Retina (tissue), 1 donor: ENCODE measurements around the gene GCKR.

Source experiments
- DNase-seq: peaks from one replicate; pipeline ENCODE4 v3.0.0-alpha.2; 2016

GCKR gene

DNA sequence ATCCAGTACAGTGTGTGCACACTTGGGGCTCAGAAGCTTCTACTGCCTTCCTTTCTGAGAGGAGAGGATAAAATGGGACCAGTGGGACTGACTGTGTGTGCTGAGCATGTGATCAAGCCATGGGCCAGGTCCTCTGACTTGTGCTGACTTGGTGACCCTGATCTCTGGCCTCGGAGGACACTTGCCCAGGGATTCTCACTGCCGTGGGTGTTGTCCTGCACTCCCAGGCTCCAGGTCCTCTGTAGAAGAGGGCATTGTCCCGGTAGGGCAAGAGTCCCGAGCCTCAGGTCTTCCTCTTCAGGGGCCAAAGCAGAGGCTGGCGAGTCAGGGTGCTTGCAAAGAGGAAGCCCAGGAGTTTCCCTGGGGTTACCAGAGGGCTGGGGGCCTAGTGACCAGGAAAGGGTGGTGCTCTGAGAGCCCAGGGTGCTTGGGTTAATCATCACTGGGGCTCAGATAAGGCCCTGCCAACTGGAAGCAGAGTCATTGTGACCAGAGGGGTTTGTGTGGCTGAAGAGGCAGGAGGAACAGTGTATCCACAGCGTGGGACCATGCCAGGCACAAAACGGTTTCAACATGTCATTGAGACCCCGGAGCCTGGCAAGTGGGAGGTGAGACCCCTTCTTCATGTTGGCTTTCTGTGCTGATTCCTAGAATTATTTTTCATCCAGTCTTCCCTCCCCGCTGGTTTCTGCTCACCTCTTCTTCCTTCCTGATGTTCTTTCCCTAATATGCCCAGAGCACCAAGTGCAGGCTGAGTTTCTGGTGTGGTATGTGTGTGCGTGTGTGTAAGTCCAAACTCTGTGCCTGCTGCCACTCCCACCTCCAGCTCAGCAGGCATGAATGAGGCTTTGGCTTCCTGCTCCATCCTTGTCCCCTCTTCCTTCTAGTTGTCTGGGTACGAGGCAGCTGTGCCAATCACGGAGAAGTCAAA lies at the start of gene GCKR:
Gene GCKR, plus strand, starts transcription at position 483 of the 931 bp plus-strand sequence. Its CDS starts 66 bp downstream, at position 549.
- DNase-seq = no peak

GRCh38 chr2:27448381-27448780 lies 48.3 kb upstream of the GCKR start:
- no peak for DNase-seq

GRCh38 chr2:27451095-27451494 lies 45.5 kb upstream of the GCKR start:
- DNase-seq = no peak

GRCh38 chr2:27453968-27454367 lies 42.7 kb upstream of the GCKR start:
- DNase-seq = no peak

GRCh38 chr2:27461118-27461517 lies 35.5 kb upstream of the GCKR start:
- DNase-seq = no peak

DNA sequence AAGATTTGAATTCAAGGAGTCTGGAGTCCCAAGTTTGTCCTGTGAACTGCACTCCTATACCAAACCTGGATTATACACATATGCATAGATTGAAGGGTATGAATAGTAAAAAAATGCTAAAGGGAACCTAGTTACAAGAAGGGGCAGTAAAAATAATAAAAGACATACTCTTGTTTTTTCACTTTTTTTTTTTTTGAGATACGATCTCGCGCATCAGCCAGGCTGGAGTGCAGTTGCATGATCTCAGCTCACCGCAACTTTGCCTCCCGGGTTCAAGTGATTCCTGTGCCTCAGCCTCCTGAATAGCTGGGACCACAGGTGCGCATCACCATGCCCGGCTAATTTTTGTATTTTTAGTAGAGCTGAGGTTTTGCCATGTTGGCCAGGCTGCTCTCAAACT lies 32.2 kb upstream of the GCKR start:
- DNase-seq = no peak

DNA sequence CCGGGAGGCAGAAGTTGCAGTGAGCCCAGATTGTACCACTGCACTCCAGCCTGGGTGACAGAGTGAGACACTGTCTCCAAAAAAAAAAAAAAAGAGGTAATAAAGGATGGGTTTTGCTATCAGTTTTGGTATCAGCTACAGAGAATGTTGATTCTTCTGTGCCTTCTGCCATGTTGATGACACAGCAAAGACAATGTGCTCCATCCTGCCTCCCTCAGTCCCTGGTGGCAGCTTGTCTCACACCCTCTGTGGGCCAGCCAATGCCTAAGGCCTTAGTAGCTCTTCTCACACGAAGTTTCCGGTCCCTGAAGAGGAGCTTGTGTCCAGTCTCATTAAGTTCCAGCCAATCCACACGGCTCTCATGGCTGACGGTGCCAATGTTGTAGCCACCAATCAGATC lies 24.7 kb upstream of the GCKR start:
- no peak for DNase-seq

- DNase-seq = no peak
These were observed 11.1 kb upstream of the GCKR start for GRCh38 chr2:27485496-27485895.

DNA sequence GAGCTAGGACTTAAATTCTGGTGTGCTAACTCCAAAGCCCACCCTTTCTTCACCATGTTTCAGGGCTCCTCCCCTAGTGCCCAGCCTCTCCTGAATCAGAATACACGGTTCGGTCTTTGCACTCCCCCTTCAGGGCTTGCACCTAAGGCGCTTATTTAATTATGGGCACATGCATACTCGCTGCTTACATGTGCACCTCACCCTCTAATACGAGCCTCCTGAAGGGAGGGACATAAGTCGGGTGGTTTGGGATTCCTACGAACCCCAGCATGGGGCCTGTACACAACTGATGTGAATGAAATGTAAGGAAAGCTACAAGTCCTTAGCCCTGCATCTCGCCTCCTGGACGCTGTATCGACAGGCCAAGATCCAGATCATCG lies 7.5 kb upstream of the GCKR start:
- DNase-seq = no peak

DNA sequence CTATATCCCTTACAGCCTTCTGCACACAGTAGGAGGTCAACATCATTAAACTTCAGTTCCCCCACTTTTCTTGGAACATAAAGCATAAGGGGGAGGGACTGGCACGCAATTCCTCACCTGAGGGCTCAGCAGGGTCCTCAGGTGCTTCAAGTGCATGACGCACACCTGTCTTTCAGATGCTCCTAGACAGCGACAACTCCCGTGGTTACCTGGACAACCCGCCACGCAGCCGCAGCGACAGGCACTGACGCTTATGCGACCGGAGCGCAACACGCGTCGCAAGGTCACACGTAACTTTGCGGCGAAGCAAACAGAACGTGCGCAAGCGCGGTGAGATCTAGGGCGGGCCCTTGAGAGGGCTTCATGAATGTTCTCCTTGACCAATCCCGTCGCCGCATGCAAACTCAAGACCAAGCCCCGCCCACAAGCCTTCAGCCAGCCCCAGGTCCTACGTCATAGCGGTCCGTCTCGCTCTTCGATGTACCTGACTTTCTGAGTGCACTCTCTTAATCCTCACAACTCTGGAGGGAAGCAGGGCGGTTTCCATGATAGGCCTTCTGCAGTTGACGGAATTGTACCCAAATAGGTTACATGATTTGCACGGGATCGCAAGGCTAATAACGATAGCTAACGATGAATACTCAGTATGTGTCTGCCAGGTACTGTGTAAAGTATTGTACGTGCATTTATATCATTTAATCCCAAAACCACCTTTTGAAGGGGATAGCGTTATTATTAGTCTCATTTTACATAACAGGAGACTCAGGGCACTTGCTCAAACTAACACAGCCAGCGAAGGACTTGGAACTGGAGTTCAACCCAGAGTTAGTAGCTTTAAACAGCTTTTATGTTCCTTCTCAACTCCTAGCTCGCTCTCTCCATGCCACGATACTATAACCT lies 6.9 kb upstream of the GCKR start, which contains the start of gene IFT172:
Gene IFT172, minus strand, starts transcription at position 246 of the 900 bp plus-strand sequence. Its CDS starts 90 bp downstream, at position 156.
- DNase-seq = peak; percentile 95

DNA sequence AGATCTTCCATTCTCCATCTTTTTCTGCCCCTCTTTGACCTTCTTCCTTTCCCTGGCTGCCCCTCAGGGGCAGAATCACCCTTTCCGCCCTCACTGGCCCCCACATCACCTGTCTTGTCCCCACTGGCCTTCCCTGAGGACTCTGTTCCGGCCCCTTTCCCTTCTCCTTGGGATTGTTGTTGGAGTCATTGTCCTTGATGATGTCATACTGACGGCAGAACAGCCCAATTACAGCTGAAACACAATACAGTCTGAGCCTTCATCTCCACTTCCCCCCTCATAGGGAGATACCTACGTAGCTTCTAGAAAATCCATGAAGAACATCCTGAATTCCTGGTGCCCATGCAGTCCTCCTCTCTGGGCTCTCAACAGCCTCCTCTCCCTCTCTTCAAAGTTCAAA lies 4.1 kb upstream of the GCKR start:
- no peak for DNase-seq

DNA sequence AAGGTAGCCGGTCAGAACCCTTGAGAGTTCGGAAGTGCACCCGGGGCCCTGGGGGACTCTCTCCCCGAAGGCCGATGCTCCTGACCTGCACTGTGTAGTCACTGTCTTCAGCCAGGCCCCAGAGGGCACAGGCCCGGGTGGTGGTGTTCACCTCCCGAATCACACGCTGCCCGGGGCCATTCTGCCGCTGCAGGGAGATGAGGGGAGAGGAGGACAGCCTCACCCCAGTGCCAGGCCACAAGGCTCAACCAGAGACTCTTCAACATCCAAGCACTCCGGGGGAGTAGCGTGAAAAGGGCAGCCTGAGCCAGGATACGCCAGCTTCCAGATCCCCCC lies 2.7 kb upstream of the GCKR start:
- DNase-seq = no peak

DNA sequence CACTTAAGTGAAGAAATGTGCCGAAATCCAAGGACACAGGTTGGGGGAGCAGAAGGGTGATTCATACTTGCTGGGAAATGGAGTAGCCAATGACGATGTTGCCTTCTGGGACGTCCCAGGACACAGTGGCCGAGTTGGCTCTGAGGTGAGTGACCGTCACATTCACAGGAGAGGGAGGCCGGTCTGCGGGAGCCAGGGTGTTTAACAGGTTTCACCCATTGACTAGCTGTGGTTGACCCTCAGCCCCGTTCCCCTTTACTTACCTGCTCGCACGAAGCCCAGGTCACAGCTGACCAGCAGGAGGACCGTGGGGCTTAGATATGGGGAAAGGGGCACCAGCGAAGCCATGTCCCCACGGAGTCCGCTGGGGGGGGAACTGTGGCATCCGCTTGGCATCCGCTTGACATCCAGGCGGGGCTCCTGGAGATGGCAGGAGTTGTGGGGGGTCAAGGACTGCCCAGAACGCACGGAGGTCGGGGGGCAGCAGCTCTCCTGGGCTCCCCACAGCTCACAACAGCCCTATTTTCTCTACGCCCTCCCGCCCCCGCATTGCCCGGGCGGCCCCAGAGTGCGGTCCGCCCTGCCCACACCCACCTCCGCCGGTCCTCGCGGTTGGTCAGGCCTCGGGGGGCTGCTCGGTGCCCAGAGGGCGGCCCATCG lies 2.2 kb upstream of the GCKR start:
- DNase-seq = peak; percentile 37

DNA sequence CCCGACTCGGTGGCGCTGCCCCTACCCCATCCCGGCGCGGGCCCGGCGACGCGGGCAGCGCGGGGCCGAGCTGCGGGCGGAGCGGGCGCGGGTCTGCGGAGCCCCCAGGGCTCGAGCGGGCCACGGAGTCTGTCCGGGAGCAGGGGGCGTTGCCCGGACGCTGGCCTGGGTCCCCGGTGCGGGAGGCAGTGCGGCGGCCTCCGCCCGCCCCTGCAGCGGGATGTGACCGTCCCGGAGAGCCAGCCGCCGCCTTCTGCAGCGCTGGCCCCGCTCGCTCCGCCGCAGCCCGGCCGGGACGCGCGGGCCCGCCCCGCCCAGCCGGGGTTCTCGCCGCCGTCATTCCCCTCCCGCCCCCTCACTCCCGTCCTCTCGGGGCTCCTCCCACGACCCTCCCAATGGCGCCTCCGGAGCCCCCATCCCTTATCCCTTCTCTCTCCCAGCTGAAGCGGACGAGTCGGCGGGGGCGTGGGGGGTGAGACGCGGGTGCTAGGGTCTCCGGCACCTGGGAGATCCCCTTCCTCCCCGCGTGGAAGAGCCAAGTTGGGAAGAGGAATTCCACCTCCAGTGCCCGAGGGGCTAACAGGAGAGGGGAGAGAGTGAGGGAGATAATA lies 1.6 kb upstream of the GCKR start, which contains the start of gene FNDC4:
Gene FNDC4, minus strand, starts transcription at position 257 of the 611 bp plus-strand sequence. CDS start 521 bp downstream, outside the sequence.
- DNase-seq = peak; percentile 60

DNA sequence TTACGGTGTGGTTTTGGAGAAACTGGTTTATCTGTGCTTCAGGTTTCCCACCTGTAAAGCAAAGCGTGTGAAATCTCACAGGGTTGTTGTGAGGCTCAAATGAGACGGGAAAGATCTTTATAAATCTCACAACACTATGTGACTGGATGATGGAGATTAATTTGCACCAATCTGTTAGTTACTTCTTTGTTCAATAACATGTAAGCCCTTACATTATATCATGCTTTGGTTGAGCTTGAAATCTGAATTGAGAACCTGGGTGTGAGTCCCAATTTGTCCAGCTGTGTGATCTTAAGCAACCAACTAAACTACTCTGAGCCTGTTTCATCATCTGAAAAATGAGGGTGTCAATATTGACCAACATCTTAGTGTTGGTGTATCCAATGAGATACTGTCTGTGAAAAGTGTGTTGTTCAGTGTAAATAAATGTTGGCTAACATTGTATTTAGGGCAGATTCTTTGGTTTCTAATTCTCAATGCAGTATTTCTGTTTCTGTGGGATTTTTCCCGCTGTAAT lies 741 bp upstream of the GCKR start:
- no peak for DNase-seq

DNA sequence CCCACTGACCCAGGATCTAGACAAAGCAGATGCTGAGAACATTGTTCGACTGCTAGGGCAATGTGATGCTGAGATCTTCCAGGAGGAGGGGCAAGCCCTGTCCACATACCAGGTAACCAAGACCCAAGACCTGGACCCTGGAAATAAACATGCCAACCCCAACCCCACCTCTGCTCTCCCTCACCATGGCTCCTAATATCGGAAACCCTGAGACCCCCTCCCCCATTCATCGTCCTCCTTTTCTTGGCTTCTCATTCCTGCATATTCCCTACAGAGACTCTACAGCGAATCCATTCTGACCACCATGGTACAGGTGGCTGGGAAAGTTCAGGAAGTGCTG lies 619 bp downstream of the GCKR start:
- no peak for DNase-seq

- DNase-seq = no peak
These were observed 2.3 kb downstream of the GCKR start for GRCh38 chr2:27498975-27499374.

GRCh38 chr2:27501042-27501441 lies 4.4 kb downstream of the GCKR start:
- DNase-seq = no peak

DNA sequence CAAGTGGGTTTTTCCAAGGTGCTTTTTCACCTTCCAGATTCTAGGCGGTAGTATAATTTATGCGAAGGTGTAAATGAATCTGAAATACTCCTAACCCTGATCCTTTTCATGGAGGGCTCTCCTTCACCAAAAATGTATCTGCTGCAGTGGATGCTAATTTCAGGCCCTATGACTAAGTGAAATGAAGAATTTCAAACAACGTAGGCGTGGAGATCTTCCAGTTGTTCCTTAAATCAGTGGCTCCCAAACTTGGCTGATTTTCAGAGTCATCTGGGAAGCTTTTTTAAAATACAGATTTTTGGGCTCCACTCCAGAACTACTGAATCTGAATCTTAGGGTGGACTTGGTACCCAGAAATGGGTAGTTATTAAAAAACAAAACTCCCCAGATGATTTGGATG lies 5.5 kb downstream of the GCKR start:
- no peak for DNase-seq

GRCh38 chr2:27506587-27506986 lies 9.9 kb downstream of the GCKR start:
- DNase-seq = no peak

DNA sequence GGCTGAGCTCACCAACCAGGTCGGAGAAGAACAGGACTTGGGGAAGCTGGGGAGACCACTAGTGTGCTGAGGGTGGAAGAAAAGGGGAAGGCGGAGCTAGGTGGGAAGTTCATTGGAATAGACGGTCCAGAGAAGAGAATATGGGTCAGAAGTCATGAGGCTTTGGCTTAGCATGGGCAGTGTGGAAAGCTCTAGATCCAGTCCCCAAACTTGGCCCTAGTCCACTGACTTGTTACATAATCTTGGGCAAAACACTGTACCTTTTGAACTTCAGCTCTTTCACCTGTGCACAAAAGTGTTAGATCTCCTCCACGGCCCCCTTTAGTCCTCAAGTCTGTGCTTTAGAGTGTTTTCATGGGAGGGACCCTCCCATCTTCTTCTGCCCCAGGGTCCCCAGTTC lies 10.7 kb downstream of the GCKR start:
- DNase-seq = no peak

DNA sequence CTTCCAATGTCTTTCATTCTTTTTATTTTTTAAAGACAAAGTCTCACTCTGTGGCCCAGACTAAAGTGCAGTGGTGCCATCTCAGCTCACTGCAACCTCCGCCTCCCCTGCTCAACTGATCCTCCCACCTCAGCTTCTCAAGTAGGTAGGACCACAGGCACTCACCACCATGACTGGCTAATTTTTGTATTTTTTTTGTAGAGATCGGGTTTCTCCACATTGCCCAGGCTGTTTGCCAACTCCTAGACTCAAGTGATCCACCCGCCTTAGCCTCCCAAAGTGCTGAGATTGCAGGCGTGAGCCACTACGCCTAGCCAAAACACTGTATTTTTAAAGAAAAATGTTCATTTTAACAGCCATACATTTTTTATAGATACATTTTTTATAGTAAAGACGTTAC lies 12.7 kb downstream of the GCKR start:
- DNase-seq = no peak
